Glutamatergic neuron (in vitro differentiated cells): ENCODE measurements around the gene RGR. TPM values are rescaled to one million over a fixed set of nuclear protein-coding genes. Genes with fewer than 3 reads are reported as not detected.

ENCODE experiments used
- DNase-seq: peaks from one replicate; pipeline ENCODE4 v3.0.0; 2022
- H3K27ac Mint-ChIP-seq: one replicate; pipeline ENCODE4 v1.8.0; 2020; ENCODE audit warnings: mild to moderate bottlenecking, mixed read lengths, inconsistent platforms; ENCODE audit not compliant: unreplicated experiment
- H3K27me3 Mint-ChIP-seq: one replicate; pipeline ENCODE4 v1.8.0; 2020; ENCODE audit warnings: mild to moderate bottlenecking, moderate library complexity, mixed read lengths, inconsistent platforms; ENCODE audit not compliant: unreplicated experiment
- H3K36me3 Mint-ChIP-seq: one replicate; pipeline ENCODE4 v1.8.0; 2020; ENCODE audit warnings: mild to moderate bottlenecking, mixed read lengths, inconsistent platforms; ENCODE audit not compliant: unreplicated experiment
- H3K4me1 Mint-ChIP-seq: one replicate; pipeline ENCODE4 v1.8.0; 2020; ENCODE audit warnings: mild to moderate bottlenecking, low read depth, mixed read lengths, inconsistent platforms; ENCODE audit not compliant: unreplicated experiment
- H3K4me3 Mint-ChIP-seq: one replicate; pipeline ENCODE4 v1.8.0; 2020; ENCODE audit warnings: mild to moderate bottlenecking, mixed read lengths, inconsistent platforms; ENCODE audit not compliant: unreplicated experiment
- H3K9me3 Mint-ChIP-seq: one replicate; pipeline ENCODE4 v1.8.0; 2020; ENCODE audit warnings: mild to moderate bottlenecking, moderate library complexity, mixed read lengths, inconsistent platforms; ENCODE audit not compliant: unreplicated experiment
- CTCF ChIP-seq: fragments of 200-600 bp; sonication (generic); IDR thresholded peaks from one replicate; pipeline ENCODE4 v1.5.0; 2021; ENCODE audit not compliant: partially characterized antibody, unreplicated experiment
- total RNA-seq: library from RNA; stranded (reverse); fragmentation: NEBNext Ultra II Directional; extraction: Animal tissue kit (Norgen Biotek cat#: 25700); gene quantifications from one replicate; pipeline ENCODE4 v1.2.1, GENCODE V29; 2021; ENCODE audit not compliant: unreplicated experiment

Gene RGR
- total RNA-seq, 1 donor from 2014 or later: not detected

DNA sequence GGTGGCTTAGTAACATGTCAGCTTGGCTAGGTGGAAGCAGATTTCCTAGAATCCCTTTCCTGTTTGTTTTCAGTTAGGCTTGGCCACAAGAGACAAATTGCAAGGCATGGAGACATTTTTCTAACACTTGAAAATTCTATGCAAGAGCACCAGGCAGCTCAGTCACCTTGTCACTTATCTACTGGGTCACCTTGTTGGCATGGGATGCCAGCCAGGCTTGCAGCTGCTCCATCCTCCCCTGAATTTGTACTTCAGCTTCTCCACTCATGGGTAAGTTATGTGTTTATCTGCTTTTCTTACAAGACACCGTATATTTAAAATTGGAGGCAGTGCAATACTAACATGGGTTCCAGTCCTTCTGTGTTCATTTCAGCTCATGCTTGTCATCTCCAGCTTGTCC lies 43.3 kb downstream of the RGR start:
- H3K27me3 Mint-ChIP-seq: no peaks in the 10 kb centered on the region
- no peaks in the 10 kb centered on the region for H3K36me3 Mint-ChIP-seq

DNA sequence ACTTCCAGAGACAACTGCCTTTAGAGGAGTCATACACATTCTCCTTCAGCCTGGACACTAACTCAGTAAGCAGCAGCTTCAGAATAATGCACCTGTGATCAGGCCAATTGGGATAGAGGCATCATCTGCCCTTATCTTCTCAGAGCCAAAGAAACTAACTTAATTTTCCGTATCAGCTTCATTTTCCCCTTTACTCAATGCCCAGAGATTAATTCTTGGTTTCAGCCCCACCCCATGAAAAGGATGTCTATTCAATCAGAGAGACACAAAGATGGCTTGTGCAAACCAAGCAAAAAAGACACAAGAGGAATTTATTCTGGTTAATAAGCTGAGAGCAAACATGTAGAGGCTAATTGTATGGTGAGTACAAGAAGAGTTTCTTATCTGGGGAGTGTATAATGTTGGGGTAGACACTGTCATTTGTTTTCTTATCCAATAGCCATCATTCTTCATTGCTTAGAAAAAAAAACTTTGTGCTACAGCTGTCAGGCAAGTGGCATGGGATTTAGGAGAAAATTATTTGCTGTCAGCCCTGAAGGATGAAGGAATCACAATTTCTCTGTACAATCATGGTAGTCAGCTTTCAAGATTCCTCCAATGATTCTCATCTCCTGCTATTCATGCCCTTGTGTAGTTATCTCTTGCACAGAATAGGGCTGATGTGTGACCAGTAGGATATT lies 44.8 kb downstream of the RGR start:
- H3K4me1 Mint-ChIP-seq: no peaks in the 10 kb centered on the region
- H3K4me3 Mint-ChIP-seq: no peak overlapping the region
- no peak for DNase-seq
- no peak for TF ChIP-seq CTCF
- no peaks in the 10 kb centered on the region for H3K9me3 Mint-ChIP-seq
- no peaks in the 10 kb centered on the region for H3K36me3 Mint-ChIP-seq
- no peak overlapping the region for H3K27ac Mint-ChIP-seq
- H3K27me3 Mint-ChIP-seq: no peaks in the 10 kb centered on the region

More for the DNA sequence above, 43.3 kb downstream of the RGR start:
- DNase-seq: no peak
- Mint-ChIP-seq H3K27ac (no peak overlapping the region), H3K4me3 (no peak overlapping the region), H3K4me1 (no peaks in the 10 kb centered on the region), H3K9me3 (no peaks in the 10 kb centered on the region)
- no peak for TF ChIP-seq CTCF

DNA sequence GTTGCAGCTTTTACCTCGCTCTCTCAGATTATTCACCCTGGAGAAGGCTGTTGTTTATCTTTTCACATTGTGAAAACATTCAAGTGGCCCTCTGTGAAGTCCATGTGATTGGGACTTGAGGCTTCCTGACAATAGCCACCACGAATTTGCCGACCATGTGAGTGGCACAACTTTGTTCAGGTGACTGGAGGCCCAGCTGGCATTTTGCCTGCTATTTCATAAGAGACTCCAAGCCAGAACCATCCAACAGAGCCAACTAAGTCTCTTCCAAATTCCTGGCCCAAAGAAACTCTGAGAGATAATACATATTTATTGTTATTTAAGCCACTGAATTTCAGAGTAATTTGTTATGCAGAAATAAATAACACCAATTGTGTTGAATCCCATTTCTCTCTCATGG lies 45.4 kb downstream of the RGR start:
- Mint-ChIP-seq H3K27me3 (no peaks in the 10 kb centered on the region), H3K4me3 (no peak overlapping the region), H3K27ac (no peak overlapping the region), H3K4me1 (no peaks in the 10 kb centered on the region), H3K36me3 (no peaks in the 10 kb centered on the region), H3K9me3 (no peaks in the 10 kb centered on the region)
- DNase-seq: no peak
- TF ChIP-seq CTCF: no peak

- no peaks in the 10 kb centered on the region for H3K36me3 Mint-ChIP-seq
- no peak for DNase-seq
- H3K27me3 Mint-ChIP-seq: no peaks in the 10 kb centered on the region
- H3K27ac Mint-ChIP-seq: no peak overlapping the region
- no peak overlapping the region for H3K4me3 Mint-ChIP-seq
- TF ChIP-seq CTCF: no peak
- no peaks in the 10 kb centered on the region for H3K4me1 Mint-ChIP-seq
- no peaks in the 10 kb centered on the region for H3K9me3 Mint-ChIP-seq
Measured at GRCh38 chr10:84291384-84291783, 46.5 kb downstream of the RGR start.

- no peaks in the 10 kb centered on the region for H3K4me1 Mint-ChIP-seq
- no peak for TF ChIP-seq CTCF
- H3K36me3 Mint-ChIP-seq: no peaks in the 10 kb centered on the region
Measured at GRCh38 chr10:84292502-84292901, 47.6 kb downstream of the RGR start.

More at GRCh38 chr10:84292502-84292901, 47.6 kb downstream of the RGR start:
- Mint-ChIP-seq H3K27me3 (no peaks in the 10 kb centered on the region), H3K4me3 (no peak overlapping the region), H3K9me3 (no peaks in the 10 kb centered on the region), H3K27ac (no peak overlapping the region)
- DNase-seq: no peak
